ENCODE data around the gene COL10A1. TPM values are rescaled to one million over a fixed set of nuclear protein-coding genes. Genes with fewer than 3 reads are reported as not detected.

The COL10A1 gene
- total and polyA plus RNA-seq, 8 donors: 0.07 to 15.4 (median 1.7) TPM; not detected in 4

DNA sequence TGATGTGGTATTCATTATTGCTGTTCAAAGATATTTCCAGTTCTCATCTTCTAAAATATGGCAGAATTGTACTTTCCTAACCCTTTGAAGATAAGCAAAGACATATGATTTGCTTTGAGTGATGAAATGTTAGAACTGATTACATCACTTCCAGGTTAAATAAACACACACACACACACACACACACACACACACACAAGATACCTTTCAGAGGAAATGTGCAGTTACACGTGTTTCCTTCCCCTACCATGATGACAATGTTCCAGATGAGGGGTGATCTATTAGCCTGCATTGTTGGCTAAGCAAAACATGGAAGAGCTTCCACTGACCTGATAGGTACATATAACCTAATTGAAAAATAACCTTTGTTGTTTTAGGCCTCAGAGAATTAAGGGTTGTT is 53.6 kb downstream of the COL10A1 start:
- DNase-seq: no peak
- no peak overlapping the region for H3K4me3 ChIP-seq
- intact Hi-C loops (cut with DNase I): no loop called here
- ATAC-seq: no peak
- H3K36me3 ChIP-seq: no peaks in the 10 kb centered on the region
- 17 to 44% methylated on average over 1 of the region's 1 CpG for WGBS, 2 donors
- FAIRE-seq: no peak
- TF ChIP-seq, protein P1, sequence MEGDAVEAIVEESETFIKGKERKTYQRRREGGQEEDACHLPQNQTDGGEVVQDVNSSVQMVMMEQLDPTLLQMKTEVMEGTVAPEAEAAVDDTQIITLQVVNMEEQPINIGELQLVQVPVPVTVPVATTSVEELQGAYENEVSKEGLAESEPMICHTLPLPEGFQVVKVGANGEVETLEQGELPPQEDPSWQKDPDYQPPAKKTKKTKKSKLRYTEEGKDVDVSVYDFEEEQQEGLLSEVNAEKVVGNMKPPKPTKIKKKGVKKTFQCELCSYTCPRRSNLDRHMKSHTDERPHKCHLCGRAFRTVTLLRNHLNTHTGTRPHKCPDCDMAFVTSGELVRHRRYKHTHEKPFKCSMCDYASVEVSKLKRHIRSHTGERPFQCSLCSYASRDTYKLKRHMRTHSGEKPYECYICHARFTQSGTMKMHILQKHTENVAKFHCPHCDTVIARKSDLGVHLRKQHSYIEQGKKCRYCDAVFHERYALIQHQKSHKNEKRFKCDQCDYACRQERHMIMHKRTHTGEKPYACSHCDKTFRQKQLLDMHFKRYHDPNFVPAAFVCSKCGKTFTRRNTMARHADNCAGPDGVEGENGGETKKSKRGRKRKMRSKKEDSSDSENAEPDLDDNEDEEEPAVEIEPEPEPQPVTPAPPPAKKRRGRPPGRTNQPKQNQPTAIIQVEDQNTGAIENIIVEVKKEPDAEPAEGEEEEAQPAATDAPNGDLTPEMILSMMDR (IDR thresholded peaks at IDR 0.05): no peak
- no peaks in the 10 kb centered on the region for H3K9me3 ChIP-seq
- no peak overlapping the region for H3K27ac ChIP-seq
- no peaks in the 10 kb centered on the region for H3K27me3 ChIP-seq
- H3K4me1 ChIP-seq: no peaks in the 10 kb centered on the region

DNA sequence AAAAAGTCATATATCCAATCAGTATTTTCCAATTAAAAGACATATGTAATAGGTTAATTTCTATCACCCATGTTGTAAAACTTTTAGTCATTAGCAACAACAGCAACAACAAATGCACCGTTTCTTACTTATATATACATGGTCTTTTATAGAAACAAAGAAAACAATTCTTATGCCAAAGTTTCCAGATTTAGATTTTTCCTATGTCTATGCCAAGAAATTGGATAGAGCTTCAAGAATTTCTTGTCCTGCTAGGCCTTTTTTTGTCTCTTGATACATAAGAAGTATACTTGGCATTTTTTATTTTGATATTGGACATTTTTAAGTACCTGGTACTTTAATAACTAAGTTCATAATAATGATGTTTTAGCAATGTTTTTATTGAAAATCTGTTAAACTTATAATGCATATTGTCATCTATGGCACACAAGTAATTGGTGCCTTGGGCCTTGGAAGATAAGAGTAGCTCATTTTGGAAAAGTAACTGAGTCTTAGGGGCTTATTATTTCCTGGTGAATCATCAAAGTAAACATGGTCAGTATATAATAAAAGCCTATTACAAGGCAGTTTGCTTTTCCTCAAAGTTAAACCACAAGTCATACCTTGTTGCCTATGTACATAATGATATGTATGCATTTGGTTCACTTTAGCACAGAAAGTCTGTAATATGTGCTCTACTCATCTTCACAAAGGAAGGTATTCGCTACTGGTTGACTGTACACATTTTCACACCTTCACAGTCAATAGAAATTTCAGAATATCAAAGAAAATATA is 55.1 kb downstream of the COL10A1 start:
- no peak for ATAC-seq
- DNase-seq: no peak
- H3K27ac ChIP-seq: no peak overlapping the region
- FAIRE-seq: no peak
- TF ChIP-seq, protein P1 (IDR thresholded peaks at IDR 0.05): no peak
- H3K36me3 ChIP-seq: no peaks in the 10 kb centered on the region
- H3K4me1 ChIP-seq: no peaks in the 10 kb centered on the region
- intact Hi-C loops (cut with DNase I): no loop called here
- WGBS, 2 donors: 63 to 65% methylated on average over 2 of the region's 2 CpGs
- H3K4me3 ChIP-seq: no peak overlapping the region
- no peaks in the 10 kb centered on the region for H3K9me3 ChIP-seq
- H3K27me3 ChIP-seq: no peaks in the 10 kb centered on the region

DNA sequence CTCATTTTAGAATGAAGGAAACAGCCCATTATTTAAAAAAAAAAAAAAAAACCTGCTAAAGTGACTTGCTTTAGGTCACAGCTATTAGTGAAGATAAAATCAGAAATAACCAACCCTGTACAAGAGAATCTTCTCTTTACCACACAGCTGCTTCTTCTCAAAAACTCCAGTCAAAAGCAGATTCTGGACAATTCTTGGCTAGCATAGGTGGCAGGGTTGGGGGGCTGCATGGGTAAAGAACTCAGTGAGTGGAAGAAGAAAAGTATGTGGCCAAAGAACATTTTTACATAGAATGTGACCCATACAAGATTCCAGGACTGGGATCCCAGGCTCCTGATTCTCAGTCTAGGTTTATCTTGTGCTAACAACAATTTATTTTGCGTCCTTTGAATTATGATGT is 55.8 kb downstream of the COL10A1 start:
- H3K36me3 ChIP-seq: no peaks in the 10 kb centered on the region
- H3K9me3 ChIP-seq: no peaks in the 10 kb centered on the region
- intact Hi-C loops (cut with DNase I): no loop called here
- no peak for DNase-seq
- no peak for ATAC-seq
- 93 to 95% methylated on average over 1 of the region's 1 CpG for WGBS, 2 donors
- no peak overlapping the region for H3K27ac ChIP-seq
- H3K27me3 ChIP-seq: no peaks in the 10 kb centered on the region
- H3K4me1 ChIP-seq: no peaks in the 10 kb centered on the region
- H3K4me3 ChIP-seq: no peak overlapping the region
- no peak for FAIRE-seq
- TF ChIP-seq, protein P1 (IDR thresholded peaks at IDR 0.05): no peak

Other genes starting within 250 kb of the COL10A1 start
- gene FRK, start 65.2 kb downstream of the COL10A1 start, total RNA-seq: 10 to 100 TPM in 1 of 6 donors, 1 to 10 TPM in 5; 3.9 to 11.6 (median 5.2) TPM
- 1 to 10 TPM in 1 of 2 donors, under 1 TPM in 1; 0.72 to 1.6 TPM for gene FRK, start 65.2 kb downstream of the COL10A1 start, polyA plus RNA-seq
- 10 to 100 TPM; 18.3 to 28.3 (median 22.6) TPM for gene NT5DC1, start 25.3 kb downstream of the COL10A1 start, total RNA-seq
- gene NT5DC1, start 25.3 kb downstream of the COL10A1 start, polyA plus RNA-seq: 10 to 100 TPM in 1 of 2 donors, 1 to 10 TPM in 1; 4.4 to 10.1 TPM
- 10 to 100 TPM in 1 of 6 donors, 1 to 10 TPM in 5; 5.7 to 10.5 (median 7.1) TPM for gene TSPYL4, start 127.9 kb upstream of the COL10A1 start, total RNA-seq
- gene TSPYL4, start 127.9 kb upstream of the COL10A1 start, polyA plus RNA-seq: 10 to 100 TPM in 1 of 2 donors, 1 to 10 TPM in 1; 4.9 to 19.4 TPM
- gene TSPYL1, start 153.8 kb upstream of the COL10A1 start, total RNA-seq: 10 to 100 TPM; 29.4 to 50.3 (median 44.0) TPM
- 10 to 100 TPM; 11.9 to 23.6 TPM for gene TSPYL1, start 153.8 kb upstream of the COL10A1 start, polyA plus RNA-seq
- 10 to 100 TPM in 1 of 6 donors, 1 to 10 TPM in 5; 1.8 to 19.2 (median 3.9) TPM for gene DSE, start 244.8 kb upstream of the COL10A1 start, total RNA-seq
- gene DSE, start 244.8 kb upstream of the COL10A1 start, polyA plus RNA-seq: 1 to 10 TPM; 1.7 to 2.6 TPM